Neural cell (in vitro differentiated cells): ENCODE measurements around the gene RYR1. TPM values are rescaled to one million over a fixed set of nuclear protein-coding genes. Genes with fewer than 3 reads are reported as not detected.

ENCODE experiments used
- H2AFZ ChIP-seq: fragments of 200-600, 300-800 bp; sonication (generic), shearing (Covaris generic); 2 replicates; pipeline ENCODE4 v1.6.0; 2014; ENCODE audit warnings: low read depth, mild to moderate bottlenecking, antibody characterized with exemption, low read length, moderate library complexity
- H3F3A ChIP-seq: fragments of 200-600 bp; shearing (Covaris generic); 2 replicates; pipeline ENCODE4 v1.6.1; 2016; ENCODE audit warnings: mild to moderate bottlenecking, moderate library complexity, mixed read lengths, antibody characterized with exemption, low read length; ENCODE audit not compliant: insufficient read depth, poor library complexity, severe bottlenecking
- H3K27ac ChIP-seq: fragments of 200-600, 300-800 bp; sonication (generic), shearing (Covaris generic); 2 replicates; pipeline ENCODE4 v1.5.1; 2014; ENCODE audit warnings: mild to moderate bottlenecking, low read length, moderate library complexity
- H3K27me3 ChIP-seq: fragments of 300-800, 200-600 bp; sonication (generic), shearing (Covaris generic); 2 replicates; pipeline ENCODE4 v1.6.0; 2014; ENCODE audit warnings: mild to moderate bottlenecking, low read depth, low read length, moderate library complexity; ENCODE audit not compliant: insufficient read depth
- H3K36me3 ChIP-seq: fragments of 300-800, 200-600 bp; sonication (generic), shearing (Covaris generic); 2 replicates; pipeline ENCODE4 v1.5.1; 2014; ENCODE audit warnings: mild to moderate bottlenecking, antibody characterized with exemption, low read length, moderate library complexity; ENCODE audit not compliant: insufficient read depth
- H3K4me2 ChIP-seq: fragments of 300-800, 200-600 bp; sonication (generic), shearing (Covaris generic); 2 replicates; pipeline ENCODE4 v1.6.0; 2014; ENCODE audit warnings: mild to moderate bottlenecking, low read length
- H3K4me3 ChIP-seq: fragments of 300-800, 200-600 bp; sonication (generic), shearing (Covaris generic); 2 replicates; pipeline ENCODE4 v1.5.1; 2014; ENCODE audit warnings: mild to moderate bottlenecking, low read length, moderate library complexity
- H3K79me2 ChIP-seq: fragments of 200-600 bp; shearing (Covaris generic); replicated peaks from 2 replicates; pipeline ENCODE4 v1.6.0; 2014; ENCODE audit warnings: mild to moderate bottlenecking, low read length, moderate library complexity; ENCODE audit not compliant: insufficient read depth
- H3K9ac ChIP-seq: fragments of 300-800, 200-600 bp; sonication (generic), shearing (Covaris generic); 2 replicates; pipeline ENCODE4 v1.6.1; 2016; ENCODE audit warnings: mild to moderate bottlenecking, low read length, mixed read lengths
- H3K9me2 ChIP-seq: fragments of 200-600 bp; shearing (Covaris generic); 2 replicates; pipeline ENCODE4 v1.6.1; 2016; ENCODE audit warnings: mild to moderate bottlenecking, low read length, mixed read lengths; ENCODE audit not compliant: insufficient read depth
- H3K9me3 ChIP-seq: fragments of 200-600, 300-800 bp; sonication (generic), shearing (Covaris generic); 2 replicates; pipeline ENCODE4 v1.6.1; 2016; ENCODE audit warnings: mild to moderate bottlenecking, mixed run types, low read length, moderate library complexity, mixed read lengths
- H4K20me1 ChIP-seq: fragments of 200-600 bp; shearing (Covaris generic); 2 replicates; pipeline ENCODE4 v1.6.1; 2016; ENCODE audit warnings: mild to moderate bottlenecking, mixed run types; ENCODE audit not compliant: insufficient read depth
- EP300 ChIP-seq: fragments of 450-650 bp; conservative IDR thresholded peaks from 2 replicates; pipeline ENCODE4 v1.6.1; 2014; ENCODE audit warnings: antibody characterized with exemption, mild to moderate bottlenecking, moderate library complexity; ENCODE audit not compliant: poor library complexity, severe bottlenecking
- EZH2 ChIP-seq: fragments of 200-600, 300-800 bp; shearing (Covaris generic), sonication (generic); IDR thresholded peaks from 2 replicates; pipeline ENCODE4 v1.6.1; 2014; ENCODE audit warnings: antibody characterized with exemption, low read length, borderline replicate concordance, mild to moderate bottlenecking; ENCODE audit not compliant: insufficient read depth, poor library complexity, severe bottlenecking
- MXI1 ChIP-seq: fragments of 450-650 bp; conservative IDR thresholded peaks from 2 replicates; pipeline ENCODE4 v1.6.1; 2014; ENCODE audit warnings: antibody characterized with exemption, mild to moderate bottlenecking; ENCODE audit not compliant: poor library complexity, severe bottlenecking
- POLR2AphosphoS5 ChIP-seq: IDR thresholded peaks from 2 replicates; pipeline ENCODE4 v1.6.1; 2012
- RAD21 ChIP-seq: fragments of 450-650 bp; conservative IDR thresholded peaks from 2 replicates; pipeline ENCODE4 v1.6.1; 2014; ENCODE audit warnings: antibody characterized with exemption, mild to moderate bottlenecking, moderate library complexity
- REST ChIP-seq: IDR thresholded peaks from 2 replicates; pipeline ENCODE4 v1.6.1; 2012; ENCODE audit warnings: borderline replicate concordance
- SMC3 ChIP-seq: fragments of 450-650 bp; conservative IDR thresholded peaks from 2 replicates; pipeline ENCODE4 v1.6.1; 2014; ENCODE audit warnings: antibody characterized with exemption, mild to moderate bottlenecking, moderate library complexity; ENCODE audit not compliant: poor library complexity
- TAF1 ChIP-seq: IDR thresholded peaks from 2 replicates; pipeline ENCODE4 v1.6.1; 2012; ENCODE audit warnings: low read depth
- polyA plus RNA-seq: library from polyadenylated mRNA; depleted of rRNA; stranded (reverse); fragments of >200 nt; gene quantifications from 2 replicates; pipeline ENCODE4 v1.2.3, GENCODE V29; 2014
- TF ChIP-seq, protein P1 (sequence below): fragments of 450-650 bp; IDR thresholded peaks from 2 replicates; pipeline ENCODE4 v1.5.1; 2014; ENCODE audit warnings: antibody characterized with exemption, mild to moderate bottlenecking, moderate library complexity; ENCODE audit not compliant: poor library complexity, severe bottlenecking

RYR1 gene
- polyA plus RNA-seq, 1 donor from 2014 or later, result 0.69 TPM

DNA sequence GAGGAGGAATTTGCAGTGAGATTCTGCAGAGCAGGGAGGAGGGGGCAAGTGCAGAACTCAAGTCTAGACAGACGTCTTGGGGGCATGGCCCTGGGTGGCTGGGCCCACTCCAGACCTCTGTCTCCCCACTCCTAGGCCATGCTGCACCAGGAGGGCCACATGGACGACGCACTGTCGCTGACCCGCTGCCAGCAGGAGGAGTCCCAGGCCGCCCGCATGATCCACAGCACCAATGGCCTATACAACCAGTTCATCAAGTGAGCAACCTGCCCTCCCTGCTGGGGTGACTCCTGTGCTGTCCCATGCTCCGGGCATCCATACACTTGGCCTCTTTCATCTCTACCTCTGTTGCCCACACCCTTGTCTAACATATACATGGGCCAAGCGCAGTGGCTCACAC lies 18.1 kb downstream of the RYR1 start:
- Histone ChIP-seq H3K9me2 (no peaks in the 10 kb centered on the region), H3K27ac (no peak overlapping the region), H3K27me3 (no peaks in the 10 kb centered on the region), H3K4me3 (no peak overlapping the region), H4K20me1 (no peaks in the 10 kb centered on the region), H3K36me3 (no peaks in the 10 kb centered on the region), H2AFZ (no peak overlapping the region), H3K79me2 (no peaks in the 10 kb centered on the region), H3K9ac (no peak overlapping the region), H3K4me2 (no peak overlapping the region), H3F3A (no peaks in the 10 kb centered on the region), H3K9me3 (no peaks in the 10 kb centered on the region)
- TF ChIP-seq MXI1 (no peak), POLR2AphosphoS5 (no peak), RAD21 (no peak), EP300 (no peak), SMC3 (no peak), REST (no peak), EZH2 (no peak), TAF1 (no peak)
- TF ChIP-seq, protein P1, sequence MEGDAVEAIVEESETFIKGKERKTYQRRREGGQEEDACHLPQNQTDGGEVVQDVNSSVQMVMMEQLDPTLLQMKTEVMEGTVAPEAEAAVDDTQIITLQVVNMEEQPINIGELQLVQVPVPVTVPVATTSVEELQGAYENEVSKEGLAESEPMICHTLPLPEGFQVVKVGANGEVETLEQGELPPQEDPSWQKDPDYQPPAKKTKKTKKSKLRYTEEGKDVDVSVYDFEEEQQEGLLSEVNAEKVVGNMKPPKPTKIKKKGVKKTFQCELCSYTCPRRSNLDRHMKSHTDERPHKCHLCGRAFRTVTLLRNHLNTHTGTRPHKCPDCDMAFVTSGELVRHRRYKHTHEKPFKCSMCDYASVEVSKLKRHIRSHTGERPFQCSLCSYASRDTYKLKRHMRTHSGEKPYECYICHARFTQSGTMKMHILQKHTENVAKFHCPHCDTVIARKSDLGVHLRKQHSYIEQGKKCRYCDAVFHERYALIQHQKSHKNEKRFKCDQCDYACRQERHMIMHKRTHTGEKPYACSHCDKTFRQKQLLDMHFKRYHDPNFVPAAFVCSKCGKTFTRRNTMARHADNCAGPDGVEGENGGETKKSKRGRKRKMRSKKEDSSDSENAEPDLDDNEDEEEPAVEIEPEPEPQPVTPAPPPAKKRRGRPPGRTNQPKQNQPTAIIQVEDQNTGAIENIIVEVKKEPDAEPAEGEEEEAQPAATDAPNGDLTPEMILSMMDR, result no peak

GRCh38 chr19:38452430-38453366 lies 19.2 kb downstream of the RYR1 start:
- no peak overlapping the region for H2AFZ ChIP-seq
- no peaks in the 10 kb centered on the region for H4K20me1 ChIP-seq
- H3K9me3 ChIP-seq, result no peaks in the 10 kb centered on the region
- H3K79me2 ChIP-seq, result no peaks in the 10 kb centered on the region
- H3K9ac ChIP-seq, result no peak overlapping the region
- H3K4me3 ChIP-seq, result no peak overlapping the region
- H3K36me3 ChIP-seq, result no peaks in the 10 kb centered on the region
- no peak overlapping the region for H3K27ac ChIP-seq
- H3K4me2 ChIP-seq, result no peak overlapping the region
- TF ChIP-seq POLR2AphosphoS5 (no peak), REST (no peak), EP300 (no peak), MXI1 (no peak), SMC3 (no peak), TAF1 (no peak), EZH2 (no peak), RAD21 (no peak)
- TF ChIP-seq, protein P1, result no peak
- no peaks in the 10 kb centered on the region for H3F3A ChIP-seq
- H3K9me2 ChIP-seq, result no peaks in the 10 kb centered on the region
- no peaks in the 10 kb centered on the region for H3K27me3 ChIP-seq
